Activated B cell treated with CpG ODN at 0.5 μM for 24 hours (primary cell): ENCODE data around the gene TSPAN32. TPM values are rescaled to one million over a fixed set of nuclear protein-coding genes. Genes with fewer than 3 reads are reported as not detected.

ENCODE experiments used
- ATAC-seq: fragments of 200-7000 bp; cut with Tn5 transposase; one replicate; pipeline ENCODE4 v1.10.0; 2021; ENCODE audit warnings: low read depth, mild to moderate bottlenecking, moderate library complexity
- CTCF ChIA-PET: fragments of 350-600 bp; sonication (Branson Sonifier 250); formaldehyde crosslinking; loops from one replicate; lab custom pipeline; 2021; ENCODE audit warnings: antibody characterized with exemption; lab: Charles Lee
- POLR2A ChIA-PET: fragments of 350-600 bp; sonication (Branson Sonifier 250); formaldehyde crosslinking; loops from one replicate; lab custom pipeline; 2021; ENCODE audit warnings: antibody characterized with exemption; lab: Charles Lee
- DNase-seq: peaks from one replicate; pipeline ENCODE4 v3.0.0; 2022
- H3K27ac Mint-ChIP-seq: one replicate; pipeline ENCODE4 v1.8.0; 2020; ENCODE audit warnings: mixed read lengths
- H3K27me3 Mint-ChIP-seq: one replicate; pipeline ENCODE4 v1.8.0; 2021; ENCODE audit warnings: mixed read lengths
- H3K36me3 Mint-ChIP-seq: one replicate; pipeline ENCODE4 v1.8.0; 2021; ENCODE audit warnings: low read depth, mixed read lengths
- H3K4me1 Mint-ChIP-seq: one replicate; pipeline ENCODE4 v1.8.0; 2021; ENCODE audit warnings: mixed read lengths
- H3K4me3 Mint-ChIP-seq: one replicate; pipeline ENCODE4 v1.8.0; 2020; ENCODE audit warnings: mild to moderate bottlenecking, mixed read lengths
- H3K9me3 Mint-ChIP-seq: one replicate; pipeline ENCODE4 v1.8.0; 2020; ENCODE audit warnings: mixed read lengths
- intact Hi-C: fragments of 100-400 bp; cut with micrococcal nuclease; formaldehyde crosslinking; loops from one replicate; pipeline ENCODE4 v1.15.1; 2024
- total RNA-seq: library from RNA; stranded (reverse); gene quantifications from 2 replicates; pipeline ENCODE4 v1.2.3, GENCODE V29; 2022
- TF ChIP-seq, protein P1 (sequence below): fragments of 200-600 bp; IDR thresholded peaks from one replicate; pipeline ENCODE4 v1.8.0; 2022; ENCODE audit warnings: antibody characterized with exemption, mild to moderate bottlenecking

The TSPAN32 gene
- total RNA-seq, 1 donor from 2014 or later: 7.3 TPM

GRCh38 chr11:2297623-2298030, 4.2 kb upstream of the TSPAN32 start:
- ATAC-seq: no peak
- Mint-ChIP-seq H3K4me3 (no peak overlapping the region), H3K27ac (peak overlapping the region; percentile 50), H3K9me3 (no peaks in the 10 kb centered on the region), H3K27me3 (no peaks in the 10 kb centered on the region), H3K36me3 (peaks cover 12% of the 10 kb centered on the region), H3K4me1 (peaks cover 52% of the 10 kb centered on the region)
- ChIA-PET POLR2A (no interaction called here), CTCF (interaction anchor here (3.8 to 11.2 kb wide), 2 partner anchors 99 to 123 kb away, joined by 18 to 321 read pairs; no protein-coding TSS in a partner anchor)
- TF ChIP-seq, protein P1, sequence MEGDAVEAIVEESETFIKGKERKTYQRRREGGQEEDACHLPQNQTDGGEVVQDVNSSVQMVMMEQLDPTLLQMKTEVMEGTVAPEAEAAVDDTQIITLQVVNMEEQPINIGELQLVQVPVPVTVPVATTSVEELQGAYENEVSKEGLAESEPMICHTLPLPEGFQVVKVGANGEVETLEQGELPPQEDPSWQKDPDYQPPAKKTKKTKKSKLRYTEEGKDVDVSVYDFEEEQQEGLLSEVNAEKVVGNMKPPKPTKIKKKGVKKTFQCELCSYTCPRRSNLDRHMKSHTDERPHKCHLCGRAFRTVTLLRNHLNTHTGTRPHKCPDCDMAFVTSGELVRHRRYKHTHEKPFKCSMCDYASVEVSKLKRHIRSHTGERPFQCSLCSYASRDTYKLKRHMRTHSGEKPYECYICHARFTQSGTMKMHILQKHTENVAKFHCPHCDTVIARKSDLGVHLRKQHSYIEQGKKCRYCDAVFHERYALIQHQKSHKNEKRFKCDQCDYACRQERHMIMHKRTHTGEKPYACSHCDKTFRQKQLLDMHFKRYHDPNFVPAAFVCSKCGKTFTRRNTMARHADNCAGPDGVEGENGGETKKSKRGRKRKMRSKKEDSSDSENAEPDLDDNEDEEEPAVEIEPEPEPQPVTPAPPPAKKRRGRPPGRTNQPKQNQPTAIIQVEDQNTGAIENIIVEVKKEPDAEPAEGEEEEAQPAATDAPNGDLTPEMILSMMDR: no peak
- intact Hi-C loops: no loop called here
- DNase-seq: no peak

- Mint-ChIP-seq H3K4me3 (no peak overlapping the region), H3K9me3 (no peaks in the 10 kb centered on the region), H3K27ac (peak overlapping the region; percentile 50)
Measured at GRCh38 chr11:2298131-2298794, 3.5 kb upstream of the TSPAN32 start.

DNA sequence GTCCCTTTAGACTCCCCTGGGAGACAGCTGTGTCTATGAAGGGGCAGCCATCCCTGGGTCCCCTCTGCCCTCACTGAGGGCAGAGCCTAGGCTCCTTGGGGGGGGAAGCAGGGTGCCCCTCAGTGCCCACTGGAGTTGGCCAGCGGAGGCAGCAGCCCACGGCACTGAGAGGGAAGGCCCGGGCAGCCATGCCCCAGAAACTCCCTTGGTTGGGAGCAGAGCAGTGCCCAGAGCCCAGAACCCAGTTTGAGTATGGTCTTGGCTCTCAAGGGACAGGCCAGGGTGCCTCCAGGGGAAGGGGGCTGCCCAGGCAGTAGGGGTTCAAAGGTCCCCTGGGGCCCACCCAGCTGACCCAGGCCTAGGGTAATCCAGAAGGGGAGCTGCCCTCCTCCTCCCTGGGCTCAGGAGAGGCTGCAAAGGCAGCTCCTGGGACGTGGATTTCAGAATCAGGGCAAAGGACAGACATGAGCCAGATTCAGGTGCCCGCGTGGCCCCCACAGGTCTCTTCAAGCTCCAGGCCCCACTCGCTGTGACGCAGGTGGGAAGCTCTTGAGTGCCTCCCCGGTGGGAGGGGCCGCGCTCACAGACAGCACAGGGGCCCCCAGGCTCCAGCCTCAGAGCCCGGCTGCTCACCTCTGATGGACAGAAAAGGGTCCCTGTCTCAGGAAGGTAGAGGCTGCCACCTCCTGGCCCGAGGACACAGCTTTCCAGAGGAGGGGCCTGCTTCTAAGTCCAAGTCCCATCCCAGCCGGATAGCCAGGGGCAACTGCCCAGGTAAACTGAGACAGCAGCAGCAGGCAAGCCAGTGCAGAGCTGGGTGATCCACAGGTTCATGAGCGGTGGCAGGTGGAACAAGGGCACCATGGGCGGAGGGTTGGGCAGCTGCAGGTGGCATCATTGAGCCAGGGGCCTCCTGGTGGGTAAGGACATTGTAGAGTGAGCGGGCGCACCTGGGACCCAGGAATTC, 2.7 kb upstream of the TSPAN32 start:
- TF ChIP-seq, protein P1: no peak
- DNase-seq (peak; percentile 23), ATAC-seq (no peak)
- intact Hi-C loops: loop anchor here (1.0 kb wide), 1 partner anchor 102 kb away; no protein-coding TSS in a partner anchor
- peak overlapping the region; percentile 81 for H3K27ac Mint-ChIP-seq
- no peaks in the 10 kb centered on the region for H3K27me3 Mint-ChIP-seq
- peaks cover 12% of the 10 kb centered on the region for H3K36me3 Mint-ChIP-seq
- H3K9me3 Mint-ChIP-seq: no peaks in the 10 kb centered on the region
- POLR2A ChIA-PET: interaction anchor here (0.5 to 1.4 kb wide), 5 partner anchors 28 to 594 kb away, joined by 3 to 4 read pairs (median 3); partner anchors contain the start of genes ASCL2 and TSSC4
- H3K4me3 Mint-ChIP-seq: peak overlapping the region; percentile 60
- peaks cover 62% of the 10 kb centered on the region for H3K4me1 Mint-ChIP-seq
- CTCF ChIA-PET: interaction anchor here (0.7 to 11.2 kb wide), 9 partner anchors 32 to 233 kb away, joined by 3 to 321 read pairs (median 4); no protein-coding TSS in a partner anchor

More at GRCh38 chr11:2298131-2298794, 3.5 kb upstream of the TSPAN32 start:
- H3K27me3 Mint-ChIP-seq: no peaks in the 10 kb centered on the region
- DNase-seq: no peak
- peaks cover 59% of the 10 kb centered on the region for H3K4me1 Mint-ChIP-seq
- CTCF ChIA-PET: interaction anchor here (1.3 to 11.2 kb wide), 4 partner anchors 97 to 147 kb away, joined by 4 to 321 read pairs (median 12); no protein-coding TSS in a partner anchor
- POLR2A ChIA-PET: no interaction called here
- peaks cover 12% of the 10 kb centered on the region for H3K36me3 Mint-ChIP-seq
- intact Hi-C loops: no loop called here
- TF ChIP-seq, protein P1: no peak
- ATAC-seq: no peak

GRCh38 chr11:2299773-2300172, 2.0 kb upstream of the TSPAN32 start:
- TF ChIP-seq, protein P1: no peak
- ChIA-PET POLR2A (interaction anchor here (0.7 to 1.4 kb wide), 4 partner anchors 29 to 101 kb away, joined by 3 to 4 read pairs (median 3); partner anchors contain the start of genes ASCL2 and TSSC4), CTCF (interaction anchor here (0.6 to 11.2 kb wide), 10 partner anchors 11 to 232 kb away, joined by 3 to 321 read pairs (median 4); no protein-coding TSS in a partner anchor)
- H3K4me3 Mint-ChIP-seq: peak overlapping the region; percentile 60
- H3K27me3 Mint-ChIP-seq: no peaks in the 10 kb centered on the region
- H3K36me3 Mint-ChIP-seq: peaks cover 12% of the 10 kb centered on the region
- intact Hi-C loops: loop anchor here (1.0 to 5.0 kb wide), 3 partner anchors 77 to 603 kb away; partner anchors contain the start of gene CD81
- ATAC-seq (no peak), DNase-seq (no peak)
- H3K9me3 Mint-ChIP-seq: no peaks in the 10 kb centered on the region
- H3K27ac Mint-ChIP-seq: peak overlapping the region; percentile 81
- peaks cover 67% of the 10 kb centered on the region for H3K4me1 Mint-ChIP-seq
